NCI-H69 (cell line): Measurements from ENCODE around the gene VPS13D.

Source experiments
- DNase-seq: peaks from one replicate; lab custom pipeline; 2025; lab: John Stamatoyannopoulos, UW

The VPS13D gene

DNA sequence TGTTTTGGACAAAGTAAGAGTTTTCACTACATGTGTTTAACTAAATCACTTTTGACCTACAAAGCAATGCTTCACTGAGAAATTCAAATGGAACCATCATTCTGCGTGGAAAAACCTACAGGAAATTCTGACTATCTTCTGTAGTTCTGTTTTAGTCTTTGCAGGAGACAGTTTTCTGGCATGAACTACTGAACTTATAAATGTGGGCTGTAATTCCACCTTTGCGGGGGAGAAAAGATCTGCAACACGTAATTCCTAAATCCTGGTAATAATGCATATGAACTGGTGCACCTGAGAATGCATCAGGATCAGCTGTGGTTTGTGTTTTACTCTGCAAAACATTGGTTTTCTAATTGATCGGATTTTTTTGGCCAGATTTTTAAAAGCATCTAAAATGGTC, 106.0 kb downstream of the VPS13D start:
- DNase-seq, result no peak

DNA sequence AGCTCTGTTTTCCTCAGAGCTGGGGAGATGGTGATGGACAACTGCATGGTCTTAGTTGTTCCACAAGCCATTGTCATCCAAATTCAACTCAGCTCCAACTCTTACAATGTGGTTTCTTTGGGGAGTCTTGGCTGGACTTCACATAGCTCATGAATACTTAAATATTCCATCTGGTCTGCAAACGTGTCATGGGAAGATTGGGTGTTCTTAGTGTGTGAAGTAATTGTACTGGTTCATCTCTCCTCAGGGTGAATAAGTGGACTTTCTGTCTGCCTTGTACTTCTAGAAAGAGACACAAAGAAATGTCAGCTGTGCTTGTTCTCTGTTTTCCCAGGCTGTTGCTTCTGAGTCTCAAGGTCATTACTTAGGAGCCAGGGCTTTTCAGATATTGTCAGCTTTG, 106.6 kb downstream of the VPS13D start:
- no peak for DNase-seq

DNA sequence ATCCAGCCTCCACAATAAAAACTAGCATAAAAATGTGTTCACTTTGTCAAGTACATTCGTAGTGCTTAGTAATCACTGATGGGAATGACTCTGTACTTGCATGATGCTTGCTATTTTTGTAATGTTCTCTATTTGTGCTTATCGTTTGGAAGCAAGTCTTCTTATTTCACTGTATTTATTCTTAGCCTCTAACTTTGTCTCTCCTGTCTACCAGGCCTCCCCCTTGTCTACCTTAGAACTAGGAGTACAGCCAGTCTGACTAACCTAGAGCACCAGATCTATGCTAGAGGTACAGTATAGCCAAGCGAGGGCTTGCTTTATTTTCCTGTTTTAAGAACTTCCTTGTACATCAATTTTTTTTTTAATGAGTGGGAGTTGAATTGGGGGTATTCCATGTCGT, 108.2 kb downstream of the VPS13D start:
- no peak for DNase-seq

DNA sequence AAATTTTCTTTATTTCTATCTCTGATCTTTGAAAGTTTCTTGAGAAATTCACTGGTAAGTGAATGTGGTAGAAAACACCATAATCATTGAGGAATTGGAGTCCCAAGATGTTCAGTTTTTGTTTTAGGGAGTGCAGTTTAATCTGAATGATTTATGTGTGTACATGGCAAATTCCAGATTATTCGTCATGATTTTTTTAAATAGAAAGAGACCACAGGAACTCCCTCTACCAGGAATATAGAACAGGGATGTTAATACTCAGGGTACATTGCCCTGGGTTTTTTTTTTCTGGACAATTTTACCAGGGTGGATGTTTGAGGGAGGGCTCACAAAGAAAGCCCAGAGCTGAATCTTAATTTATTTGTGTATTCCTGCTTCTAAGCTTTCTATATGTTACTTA, 109.0 kb downstream of the VPS13D start:
- DNase-seq, result no peak

DNA sequence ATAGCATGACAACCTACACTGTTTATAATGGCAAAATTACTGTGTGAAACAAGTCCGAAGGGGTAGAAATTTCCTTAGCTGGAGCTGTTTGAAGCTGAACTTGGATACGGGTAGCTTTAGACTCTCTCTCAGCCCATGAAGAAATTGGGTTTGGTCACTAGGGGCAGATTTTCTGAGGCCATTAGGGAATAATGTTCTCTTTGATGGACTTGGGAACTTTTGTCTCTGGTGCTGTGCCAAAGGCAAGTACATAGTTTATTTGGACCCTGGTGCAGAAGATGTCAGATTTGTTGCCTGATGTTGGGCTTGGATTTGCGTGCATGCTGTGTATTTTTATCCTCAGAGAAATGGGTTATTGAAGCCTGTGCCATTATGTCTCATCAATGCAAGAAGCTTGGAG, 109.6 kb downstream of the VPS13D start:
- peak; percentile 91 for DNase-seq

DNA sequence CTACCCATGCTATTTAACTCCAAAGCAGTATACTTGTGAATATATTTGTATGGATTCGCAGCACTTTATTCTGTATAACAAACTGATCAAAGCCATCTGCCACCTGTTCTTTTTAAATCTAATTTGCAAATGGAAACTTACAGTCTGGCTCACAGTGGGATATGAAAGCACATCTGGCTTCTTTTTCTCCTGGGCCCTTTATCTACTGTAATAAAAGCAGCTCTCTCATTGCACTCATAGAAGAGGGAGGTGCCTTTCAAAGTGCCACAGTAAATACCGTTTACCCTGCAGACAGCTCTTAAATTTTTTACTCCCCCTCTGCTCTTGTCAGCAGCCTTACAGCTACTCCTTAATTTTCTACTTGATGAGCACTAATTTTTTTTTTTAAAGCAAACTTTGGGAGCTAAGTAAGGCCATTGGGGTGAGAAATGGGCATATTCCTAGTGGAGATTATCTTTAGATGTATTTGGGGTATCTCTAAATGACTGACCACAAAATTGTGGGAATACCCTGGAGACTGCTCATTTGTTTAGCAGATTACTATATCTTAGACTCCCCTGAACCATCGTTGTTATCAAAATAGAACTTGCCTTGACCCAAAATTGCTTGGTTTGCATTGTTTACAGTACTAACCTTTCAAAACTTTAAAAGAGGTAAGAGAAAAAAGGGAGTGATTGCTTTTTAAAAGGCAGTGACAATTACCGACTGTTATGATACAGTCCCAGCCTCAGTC, 110.1 kb downstream of the VPS13D start:
- DNase-seq, result peak; percentile 92

DNA sequence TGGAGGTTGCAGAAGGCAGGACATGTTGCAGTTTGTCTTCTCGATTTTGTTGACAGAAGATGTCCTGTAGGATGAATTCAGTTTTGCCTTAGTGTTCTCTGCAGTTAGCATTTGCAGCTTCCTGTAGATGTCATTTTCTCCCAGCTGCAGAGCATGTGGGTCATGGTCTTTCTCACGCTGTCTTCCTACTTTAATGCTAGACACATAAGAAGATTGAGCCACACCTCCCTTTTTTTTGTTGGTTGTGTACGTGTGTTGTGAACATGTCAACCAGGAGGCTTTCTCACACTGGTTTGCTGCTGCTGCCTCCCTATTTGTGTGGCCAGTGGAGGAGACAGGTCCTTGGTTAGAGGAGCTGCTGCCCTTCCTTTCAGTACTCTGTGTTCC, 110.7 kb downstream of the VPS13D start:
- DNase-seq, result peak; percentile 62

DNA sequence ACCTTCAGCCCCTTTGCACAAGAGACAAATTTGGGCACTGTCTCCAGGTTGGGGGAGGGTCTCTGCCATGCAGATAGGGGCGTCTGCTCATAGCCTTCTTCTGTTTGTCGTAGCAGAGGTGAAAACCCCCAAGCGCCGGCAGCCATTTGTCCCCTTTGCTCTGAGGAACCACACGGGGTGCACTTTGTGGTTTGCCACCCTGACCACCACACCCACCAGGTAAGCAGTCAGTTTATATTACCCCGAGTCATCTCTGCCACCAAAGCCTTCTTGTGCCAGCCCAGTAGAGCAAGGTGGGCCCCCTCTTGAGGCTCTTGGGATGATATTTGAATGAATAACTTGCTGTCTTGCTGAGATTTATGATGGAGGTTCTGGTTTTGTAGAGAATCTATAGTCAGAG, 111.8 kb downstream of the VPS13D start:
- DNase-seq, result no peak

DNA sequence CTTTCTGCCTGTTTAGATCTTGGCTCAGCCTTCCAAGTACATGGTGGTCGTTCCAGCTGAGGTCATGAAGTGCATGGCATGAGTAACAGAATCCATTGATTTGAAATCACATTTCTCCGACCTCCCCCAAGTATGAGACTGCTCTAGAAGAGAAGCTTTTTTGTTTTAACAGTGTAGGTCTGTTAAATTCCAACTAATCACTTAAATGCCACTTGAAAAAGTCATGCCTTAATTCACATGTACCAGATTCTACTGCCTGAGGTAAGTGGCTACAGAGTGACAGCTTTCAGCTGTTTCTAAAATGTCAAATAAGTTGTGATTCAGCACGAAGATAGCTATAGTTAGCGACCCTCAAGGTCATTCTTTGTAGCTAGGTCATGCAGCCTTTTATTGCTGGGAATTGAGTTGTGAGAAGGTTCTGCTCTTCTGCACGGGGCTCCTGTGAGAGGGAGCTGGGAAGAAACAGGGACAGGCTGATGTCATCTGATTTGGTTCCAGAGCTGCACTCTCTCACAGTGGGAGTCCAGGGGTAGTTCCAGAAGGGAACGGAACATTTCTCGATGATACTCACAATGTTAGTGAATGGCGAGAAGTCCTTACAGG, 112.7 kb downstream of the VPS13D start:
- no peak for DNase-seq

DNA sequence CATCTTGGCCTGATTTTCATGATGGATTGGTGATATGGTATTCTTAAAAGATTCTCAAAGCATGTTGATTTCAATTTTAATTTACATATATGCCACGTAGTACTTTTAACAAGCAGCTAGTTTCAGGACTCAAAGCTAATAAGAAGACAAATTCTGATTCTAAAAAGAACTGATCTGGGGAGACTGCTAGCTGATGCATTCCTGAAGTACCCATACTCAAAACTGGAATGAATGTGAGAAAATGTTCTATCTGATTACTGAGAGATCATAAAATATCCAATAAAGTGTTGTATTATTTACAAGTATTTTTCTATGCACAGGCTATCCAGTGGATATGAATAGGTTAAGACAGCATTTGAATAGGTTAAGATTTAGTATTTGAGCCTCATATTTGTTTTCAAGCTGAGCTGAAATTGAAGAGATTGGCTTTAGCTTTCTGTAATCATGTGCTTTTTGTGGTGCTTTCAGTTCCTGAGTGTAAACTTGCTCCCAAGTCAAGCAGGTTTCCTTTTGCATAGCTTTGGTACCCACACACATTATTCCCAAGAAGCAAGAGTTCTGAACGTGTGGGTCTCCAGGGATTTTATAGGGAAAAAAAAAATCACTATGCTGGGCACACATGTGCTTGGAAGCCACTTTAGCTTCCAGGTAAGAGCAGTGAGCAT, 114.1 kb downstream of the VPS13D start:
- DNase-seq, result no peak

DNA sequence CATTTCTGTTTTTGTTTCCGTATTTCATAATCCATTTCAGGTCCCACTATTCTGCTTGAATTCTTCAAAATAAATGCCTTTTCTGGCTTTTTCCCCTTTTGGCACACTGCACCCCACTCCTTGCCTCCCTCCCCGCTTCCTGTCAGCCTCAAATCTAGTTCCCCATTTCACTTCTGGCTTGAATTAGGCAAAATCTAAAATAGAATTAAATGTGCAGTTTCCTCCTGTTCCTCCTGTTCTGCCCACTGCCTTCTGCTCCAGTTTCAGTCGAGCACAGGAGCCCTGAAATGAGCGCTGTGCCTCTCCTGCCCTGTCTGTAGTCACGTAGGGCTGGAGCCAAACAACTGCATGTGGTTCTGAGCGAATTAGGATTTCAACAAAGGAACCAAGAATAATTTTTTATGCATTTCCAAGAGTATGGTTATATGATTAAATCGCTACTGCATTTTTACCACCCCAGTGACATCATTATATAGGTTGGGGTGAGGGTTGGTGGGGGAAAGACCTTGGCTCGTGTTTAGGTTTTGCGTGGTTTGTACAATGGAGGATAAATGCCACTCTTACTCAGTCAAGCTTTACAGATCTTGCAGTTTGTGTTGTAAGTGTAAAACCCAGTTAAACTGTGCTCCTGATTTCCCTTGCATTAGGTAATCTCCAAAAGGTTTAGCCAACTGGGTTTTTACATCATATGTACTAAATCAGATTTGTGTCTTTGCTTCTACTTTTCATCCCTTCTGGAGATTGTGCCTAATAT, 114.9 kb downstream of the VPS13D start:
- DNase-seq, result no peak

DNA sequence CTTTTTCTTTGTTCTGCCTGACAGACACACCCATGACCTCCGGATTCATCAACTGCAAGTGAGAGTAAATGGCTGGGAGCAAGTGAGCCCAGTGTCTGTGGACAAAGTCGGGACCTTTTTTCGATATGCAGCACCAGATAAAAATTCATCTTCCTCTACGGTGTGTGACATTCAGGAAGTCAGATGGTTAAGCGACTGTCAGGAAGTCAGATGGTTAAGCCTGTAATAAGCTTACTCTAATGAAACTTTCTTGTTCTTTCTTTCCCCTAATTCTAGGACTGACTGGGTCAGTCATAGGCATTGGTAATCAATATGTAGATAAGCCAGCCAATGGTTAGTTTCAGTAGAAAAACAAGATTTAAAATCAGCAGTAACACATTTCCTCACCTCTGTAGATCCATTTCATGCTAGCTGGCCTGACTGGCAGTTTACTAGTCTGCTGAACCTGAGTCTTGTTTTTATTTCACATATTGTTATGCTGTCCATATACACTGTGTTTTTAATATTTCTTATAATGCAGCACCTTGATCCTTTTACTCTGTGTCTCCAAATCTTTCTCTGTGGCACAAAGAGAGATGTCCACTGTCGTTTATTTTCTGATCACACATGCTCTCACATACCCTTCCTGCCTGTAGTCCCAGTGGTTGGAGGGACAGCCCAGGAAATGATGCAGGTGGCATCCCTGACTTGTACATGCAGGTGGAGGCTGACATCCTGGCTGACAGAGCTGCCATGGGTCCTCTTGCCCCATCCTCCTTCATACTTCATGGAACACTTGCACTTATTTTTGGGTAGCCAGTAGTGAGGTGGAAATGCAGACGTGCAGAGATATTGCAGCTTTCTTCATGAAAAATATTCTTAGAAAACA, 115.8 kb downstream of the VPS13D start:
- no peak for DNase-seq

DNA sequence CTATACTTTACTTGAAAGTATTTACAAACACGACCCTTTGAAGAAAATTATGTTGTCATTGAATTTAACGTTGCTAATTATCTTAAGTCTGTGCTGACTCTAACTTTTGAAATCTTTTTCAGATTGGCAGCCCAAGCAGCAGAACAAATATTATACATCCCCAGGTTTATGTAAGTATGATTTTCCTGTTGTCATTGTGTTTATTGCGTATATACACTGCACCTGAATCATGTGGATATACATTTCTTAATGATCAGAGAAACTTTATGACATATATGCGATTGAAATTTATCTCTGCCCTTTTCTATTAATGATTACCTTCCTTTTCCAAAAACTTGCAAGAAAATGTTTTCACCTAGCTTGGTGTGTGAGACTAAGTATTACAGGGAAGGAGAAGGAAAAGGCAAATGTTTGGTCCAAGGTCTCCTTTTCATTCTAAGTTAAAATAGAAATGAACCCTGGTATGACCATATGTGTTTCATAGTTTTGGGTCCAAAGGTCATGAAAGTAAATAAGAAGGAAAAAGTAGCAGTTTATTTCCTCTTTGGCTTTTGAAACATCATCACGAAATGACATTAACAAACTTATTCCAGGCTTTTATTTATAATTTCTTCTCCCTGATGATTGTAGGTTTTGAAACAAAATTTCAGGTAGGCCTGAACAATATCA, 116.8 kb downstream of the VPS13D start:
- DNase-seq, result no peak

DNA sequence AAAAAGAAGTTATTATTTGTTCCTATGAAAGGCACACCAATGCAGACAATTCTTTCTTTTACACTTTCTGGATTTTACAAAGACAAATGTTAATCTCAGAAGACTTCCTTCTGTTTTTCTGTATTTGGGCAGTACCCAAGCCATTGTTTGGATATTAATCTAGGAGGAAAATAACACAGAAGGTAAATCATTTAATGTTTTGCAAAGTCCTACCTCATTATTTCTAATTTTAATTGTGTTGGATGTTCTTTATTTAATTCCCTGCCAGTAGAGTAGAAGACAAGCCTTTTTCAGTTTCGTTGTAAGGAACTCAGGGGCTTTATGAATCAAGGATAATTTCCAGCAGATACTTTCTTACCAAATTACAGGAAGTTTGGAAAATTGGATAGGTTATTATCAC, 118.3 kb downstream of the VPS13D start:
- no peak for DNase-seq

DNA sequence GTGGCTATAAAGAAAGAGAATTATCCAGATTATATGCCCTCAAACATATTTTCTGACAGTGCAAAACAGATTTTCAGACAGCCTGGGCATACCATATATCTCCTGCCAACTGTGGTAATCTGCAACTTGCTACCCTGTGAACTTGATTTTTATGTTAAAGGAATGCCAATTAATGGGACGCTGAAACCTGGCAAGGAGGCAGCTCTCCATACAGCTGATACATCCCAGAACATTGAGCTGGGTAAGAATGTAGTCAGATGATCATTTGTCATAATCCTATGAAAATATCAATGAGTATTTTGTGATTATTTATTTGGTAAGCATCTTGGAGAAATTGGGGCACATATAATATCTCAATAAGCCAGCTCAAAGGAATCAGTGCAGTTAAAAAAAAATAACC, 124.2 kb downstream of the VPS13D start:
- no peak for DNase-seq

DNA sequence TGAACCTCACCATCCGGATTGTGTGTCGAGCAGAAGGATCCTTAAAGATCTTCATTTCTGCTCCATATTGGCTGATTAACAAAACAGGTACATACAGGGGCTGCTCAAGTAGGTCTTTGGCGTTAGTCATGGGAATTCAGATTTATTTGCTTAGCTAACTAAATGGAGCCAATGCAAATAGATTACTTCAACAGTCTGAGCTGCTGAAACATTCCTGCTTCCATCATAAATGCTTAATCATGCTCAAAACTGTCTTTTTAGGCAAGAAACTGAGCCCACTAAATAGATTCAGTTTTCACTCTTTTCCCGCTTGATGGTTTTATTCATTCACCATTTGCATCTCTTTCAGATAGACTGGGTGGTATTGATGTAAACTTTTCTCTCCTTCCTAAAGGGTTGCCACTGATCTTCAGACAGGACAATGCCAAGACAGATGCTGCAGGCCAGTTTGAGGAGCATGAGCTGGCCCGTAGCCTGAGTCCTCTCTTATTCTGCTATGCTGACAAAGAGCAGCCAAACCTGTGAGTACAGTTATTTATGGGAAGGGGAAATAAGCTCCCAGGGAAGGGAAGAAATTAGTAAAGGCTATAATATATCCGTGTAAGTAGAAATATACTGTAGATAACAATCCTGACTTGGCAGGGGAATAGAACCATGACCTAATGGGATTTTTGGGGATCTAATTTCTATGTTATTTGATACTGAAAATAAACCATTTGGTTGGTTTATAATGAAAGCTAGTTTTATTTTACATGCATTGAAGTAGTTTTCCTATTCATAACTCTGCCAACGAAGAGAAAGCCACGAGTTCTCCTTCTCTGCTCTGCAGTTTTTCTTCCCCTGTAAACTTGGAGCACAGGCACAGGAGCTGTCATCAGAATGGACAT, 126.4 kb downstream of the VPS13D start:
- peak; percentile 5 for DNase-seq

DNA sequence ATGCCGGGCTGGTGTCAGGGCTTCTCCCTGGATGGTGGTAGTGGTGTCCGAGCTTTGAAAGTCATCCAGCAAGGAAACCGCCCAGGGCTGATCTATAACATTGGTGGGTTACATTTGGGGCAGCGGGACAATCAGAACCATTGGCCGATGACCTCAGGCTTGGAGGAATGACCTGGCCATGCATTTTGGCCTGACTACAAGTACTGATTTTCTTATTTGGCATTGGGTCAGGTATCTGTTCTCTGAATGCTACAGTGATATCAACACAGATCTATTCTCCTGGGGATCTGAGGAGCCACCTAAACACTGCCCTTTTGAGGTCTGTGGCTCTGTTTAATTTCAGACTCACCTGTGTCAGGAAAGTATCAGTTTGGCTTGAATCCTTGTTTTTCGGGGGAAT, 128.7 kb downstream of the VPS13D start:
- no peak for DNase-seq

DNA sequence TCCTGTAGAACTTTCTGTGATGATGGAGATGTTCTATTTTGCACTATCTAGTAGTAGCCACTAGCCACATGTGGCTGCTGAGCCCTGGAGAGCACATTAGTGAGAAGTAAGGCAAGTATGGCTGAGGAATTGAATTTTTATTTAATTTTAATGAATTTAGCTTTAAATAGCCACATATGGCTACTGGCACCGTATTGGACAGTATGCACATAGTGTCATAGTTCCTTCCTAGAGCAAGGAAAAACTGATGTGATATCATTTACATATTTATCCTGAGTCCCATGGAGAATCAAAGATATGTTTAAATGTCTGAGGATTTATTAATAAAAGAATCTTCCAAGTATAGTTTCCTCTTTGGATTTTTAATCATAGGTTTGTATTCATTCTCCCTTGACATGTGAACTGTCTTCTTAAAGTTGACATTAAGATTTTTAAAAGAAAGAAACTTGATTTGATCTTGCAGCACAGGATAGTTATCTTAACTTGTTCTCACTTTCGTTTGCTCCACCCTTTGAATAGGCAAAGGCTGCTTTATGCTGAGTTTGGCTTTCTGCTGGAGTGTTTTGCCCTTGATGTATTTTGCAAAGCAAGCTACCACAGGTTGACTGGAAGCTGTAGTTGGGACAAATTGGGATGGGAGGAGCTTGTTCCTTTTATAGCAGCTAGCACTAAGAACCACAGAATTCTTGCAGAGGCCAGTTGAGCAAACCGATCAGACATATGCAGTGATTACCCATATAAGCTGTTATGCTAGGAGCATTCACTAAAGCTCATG, 129.7 kb downstream of the VPS13D start:
- DNase-seq, result no peak

DNA sequence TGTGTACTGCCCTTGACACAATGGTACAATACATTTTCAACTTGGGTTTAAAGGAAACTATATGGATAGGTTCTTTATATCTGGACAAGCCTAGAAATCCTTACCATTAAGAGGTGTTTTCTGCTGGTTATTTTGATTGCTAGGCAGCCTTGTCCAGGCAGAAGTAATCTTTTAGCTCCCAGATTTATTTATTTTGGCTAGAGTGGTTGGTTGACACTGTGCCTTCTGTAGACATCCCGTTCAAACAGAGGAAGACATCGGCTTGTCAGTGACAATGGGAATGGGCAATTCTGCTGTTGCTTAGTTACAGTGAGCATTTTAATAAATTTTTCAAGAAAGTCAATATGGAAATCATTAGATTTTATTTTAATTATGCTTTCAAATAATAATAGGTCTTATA, 138.8 kb downstream of the VPS13D start:
- no peak for DNase-seq
